Stimulated activated naive CD8-positive, alpha-beta T cell treated with anti-CD3 and anti-CD28 coated beads, Interleukin-15, Interleukin-2, amounts not matched to agents 100 ng/mL and 50 ng/mL, for 24 hours (primary cell): ENCODE data around the gene EFHC1.
"Not testable (repeated sequence)": the region's sequence is repeated elsewhere in the genome, so short reads cannot be mapped to it uniquely, and the experiment has no call there.

Source experiments
- H3K27ac Mint-ChIP-seq: one replicate; pipeline ENCODE4 v1.8.0; 2021; ENCODE audit warnings: mild to moderate bottlenecking, mixed read lengths
- H3K27me3 Mint-ChIP-seq: one replicate; pipeline ENCODE4 v1.8.0; 2021; ENCODE audit warnings: mixed read lengths
- H3K36me3 Mint-ChIP-seq: one replicate; pipeline ENCODE4 v1.8.0; 2021; ENCODE audit warnings: low read depth, mixed read lengths
- H3K4me1 Mint-ChIP-seq: one replicate; pipeline ENCODE4 v1.8.0; 2021; ENCODE audit warnings: low read depth, mixed read lengths
- H3K4me3 Mint-ChIP-seq: one replicate; pipeline ENCODE4 v1.8.0; 2021; ENCODE audit warnings: mild to moderate bottlenecking, mixed read lengths
- H3K9me3 Mint-ChIP-seq: one replicate; pipeline ENCODE4 v1.8.0; 2021; ENCODE audit warnings: mixed read lengths

The EFHC1 gene

DNA sequence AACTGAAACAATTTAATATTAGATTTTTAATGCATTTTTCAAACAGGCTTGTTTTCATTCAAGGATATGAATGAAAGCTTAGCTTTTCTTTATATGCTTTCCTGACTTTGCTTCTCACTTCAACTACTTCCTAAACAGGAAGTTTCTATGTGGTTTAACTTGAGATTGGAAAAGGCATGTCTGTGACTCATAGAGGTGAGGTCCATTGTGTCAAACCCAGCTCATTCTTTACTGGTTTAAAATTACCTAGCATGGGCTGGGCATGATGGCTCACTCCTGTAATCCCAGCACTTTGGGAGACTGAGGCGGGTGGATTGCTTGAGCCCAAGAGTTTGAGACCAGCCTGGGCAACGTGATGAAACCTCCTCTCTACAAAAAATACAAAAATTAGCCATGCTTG is 34.4 kb downstream of the EFHC1 start:
- H3K27me3 Mint-ChIP-seq: no peaks in the 10 kb centered on the region
- no peak overlapping the region for H3K27ac Mint-ChIP-seq
- peaks cover 21% of the 10 kb centered on the region for H3K36me3 Mint-ChIP-seq
- H3K4me3 Mint-ChIP-seq: no peak overlapping the region
- H3K9me3 Mint-ChIP-seq: peaks cover 21% of the 10 kb centered on the region
- H3K4me1 Mint-ChIP-seq: no peaks in the 10 kb centered on the region

DNA sequence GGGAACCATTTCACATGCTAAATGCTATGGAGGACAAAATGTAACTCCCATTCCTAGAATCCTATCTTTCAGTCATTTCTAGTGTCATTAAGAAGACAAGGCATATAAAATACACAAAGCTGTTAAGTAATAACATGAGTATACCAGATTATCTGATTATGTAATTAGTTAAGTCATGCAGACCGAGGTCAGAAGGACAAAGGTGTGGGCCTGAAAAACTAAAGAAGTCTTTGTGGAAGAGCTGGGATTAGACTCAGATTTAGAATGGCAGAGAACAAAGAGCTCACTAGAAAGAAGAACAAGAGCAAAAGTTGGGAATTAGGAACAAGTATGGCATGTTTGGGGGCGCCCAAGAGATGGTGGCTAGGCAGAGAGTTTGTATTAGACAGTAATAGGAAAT is 37.0 kb downstream of the EFHC1 start:
- H3K9me3 Mint-ChIP-seq: peaks cover 4% of the 10 kb centered on the region
- no peaks in the 10 kb centered on the region for H3K4me1 Mint-ChIP-seq
- no peak overlapping the region for H3K4me3 Mint-ChIP-seq
- H3K27ac Mint-ChIP-seq: no peak overlapping the region
- no peaks in the 10 kb centered on the region for H3K27me3 Mint-ChIP-seq
- H3K36me3 Mint-ChIP-seq: peaks cover 3% of the 10 kb centered on the region

DNA sequence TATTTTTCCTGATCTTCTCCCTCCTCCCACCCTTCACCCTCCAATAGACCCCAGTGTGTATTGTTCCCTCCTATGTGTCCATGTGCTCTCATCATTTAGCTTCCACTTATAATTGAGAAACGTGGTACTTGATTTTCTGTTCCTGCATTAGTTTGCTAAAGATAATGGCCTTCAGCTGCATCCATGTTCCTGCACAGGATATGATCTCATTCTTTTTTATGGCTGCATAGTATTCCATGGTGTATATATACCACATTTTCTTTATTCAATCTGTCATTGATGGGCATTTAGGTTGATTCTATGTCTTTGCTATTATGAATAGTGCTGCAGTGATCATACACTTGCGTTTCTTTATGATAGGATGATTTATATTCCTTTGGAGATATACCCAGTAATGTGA is 41.1 kb downstream of the EFHC1 start:
- not testable (repeated sequence) for H3K36me3 Mint-ChIP-seq, H3K9me3 Mint-ChIP-seq, H3K27ac Mint-ChIP-seq, H3K4me1 Mint-ChIP-seq, H3K27me3 Mint-ChIP-seq, H3K4me3 Mint-ChIP-seq

DNA sequence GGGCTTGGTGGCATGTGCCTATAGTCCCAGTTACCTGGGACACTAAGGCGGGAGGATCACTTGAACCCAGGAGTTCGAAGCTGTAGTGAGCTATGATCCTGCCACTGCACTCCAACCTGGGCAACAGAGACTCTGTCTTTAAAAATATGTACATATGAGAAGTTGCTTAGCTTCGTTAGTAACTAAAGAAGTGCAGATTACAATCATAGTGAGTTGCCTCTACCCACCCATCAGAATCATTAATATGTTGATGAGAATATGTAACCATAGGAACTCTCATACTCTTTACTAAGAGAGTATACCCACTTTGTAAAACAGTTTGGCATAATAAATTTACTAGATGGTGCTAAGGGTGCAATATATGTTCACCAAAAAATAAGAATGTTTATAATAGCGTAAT is 54.0 kb downstream of the EFHC1 start:
- Mint-ChIP-seq H3K36me3 (no peaks in the 10 kb centered on the region), H3K9me3 (no peaks in the 10 kb centered on the region), H3K27ac (no peak overlapping the region), H3K27me3 (no peaks in the 10 kb centered on the region), H3K4me3 (no peak overlapping the region), H3K4me1 (no peaks in the 10 kb centered on the region)

DNA sequence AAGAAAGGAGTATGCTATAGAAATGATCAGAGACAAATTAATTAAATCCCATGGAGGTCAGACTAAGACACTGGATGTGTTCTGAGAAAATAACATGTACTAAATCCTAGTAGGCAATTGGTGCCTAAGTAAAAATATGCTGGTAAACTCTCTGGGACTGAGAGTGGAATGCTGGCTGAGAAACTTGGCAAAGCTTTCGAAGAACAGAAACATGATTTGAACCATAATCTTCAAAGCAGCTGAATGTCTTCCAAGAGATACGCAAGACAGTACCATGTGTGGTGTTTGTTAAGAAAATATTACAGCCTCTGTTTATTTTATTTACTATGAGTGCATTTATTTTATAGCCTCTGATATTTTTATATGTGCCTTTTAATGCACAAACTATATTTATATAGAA is 55.2 kb downstream of the EFHC1 start:
- H3K36me3 Mint-ChIP-seq: no peaks in the 10 kb centered on the region
- no peak overlapping the region for H3K4me3 Mint-ChIP-seq
- no peaks in the 10 kb centered on the region for H3K9me3 Mint-ChIP-seq
- H3K4me1 Mint-ChIP-seq: no peaks in the 10 kb centered on the region
- H3K27me3 Mint-ChIP-seq: no peaks in the 10 kb centered on the region
- no peak overlapping the region for H3K27ac Mint-ChIP-seq

DNA sequence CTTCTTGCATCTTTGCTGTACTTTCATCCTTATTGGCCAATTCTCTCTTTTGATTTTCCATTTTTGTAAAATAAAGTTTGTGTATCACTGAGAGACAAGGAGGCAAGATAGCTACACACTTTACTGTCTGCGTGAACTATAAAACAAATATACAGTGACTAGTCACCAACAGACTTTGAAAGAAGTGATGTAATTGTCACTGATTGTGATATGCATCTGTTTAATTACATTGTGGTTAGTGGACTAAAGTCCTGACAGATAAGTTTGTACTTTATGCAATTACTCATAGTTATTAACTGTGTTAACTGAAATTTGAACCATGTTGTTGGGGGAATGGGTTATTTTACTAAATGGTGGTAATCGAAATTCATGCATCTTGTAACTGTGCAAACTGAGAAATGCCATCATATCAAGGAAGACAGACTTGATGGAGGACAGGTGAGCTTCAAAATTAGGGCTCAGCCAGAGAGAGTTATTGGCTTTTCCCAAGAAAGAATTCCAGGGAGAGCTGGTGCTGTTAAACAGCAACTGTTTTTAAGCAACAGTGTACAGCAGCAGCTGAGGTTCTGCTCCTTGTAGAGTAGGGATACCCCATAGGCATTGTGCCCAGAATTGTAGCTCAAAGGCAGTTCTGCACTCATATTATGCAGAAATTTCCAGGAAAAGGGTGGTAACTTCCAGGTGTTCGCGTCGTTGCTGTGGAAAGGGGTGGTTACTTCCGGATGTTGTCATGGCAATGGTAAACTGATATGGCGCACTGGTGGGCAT is 62.9 kb downstream of the EFHC1 start:
- Mint-ChIP-seq H3K36me3 (no peaks in the 10 kb centered on the region), H3K27me3 (no peaks in the 10 kb centered on the region), H3K27ac (no peak overlapping the region), H3K4me3 (no peak overlapping the region), H3K4me1 (no peaks in the 10 kb centered on the region), H3K9me3 (no peaks in the 10 kb centered on the region)

DNA sequence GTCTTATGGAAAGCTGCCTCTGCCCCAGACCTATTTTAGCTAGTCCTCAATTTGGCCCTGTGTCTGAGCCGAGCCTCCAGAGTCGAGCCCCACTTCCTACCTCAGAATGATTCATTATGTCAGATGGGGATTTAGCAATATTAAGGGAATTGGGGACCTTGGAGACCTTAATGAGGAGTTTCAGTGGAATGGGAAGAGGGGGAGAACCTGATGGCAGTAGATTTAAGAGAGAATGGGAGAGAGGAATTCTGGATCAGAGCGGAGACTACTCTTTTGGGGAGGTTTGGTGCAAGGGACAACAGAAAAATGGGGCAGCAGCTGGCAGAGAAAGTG is 63.5 kb downstream of the EFHC1 start:
- Mint-ChIP-seq H3K27ac (no peak overlapping the region), H3K36me3 (no peaks in the 10 kb centered on the region), H3K9me3 (no peaks in the 10 kb centered on the region), H3K27me3 (no peaks in the 10 kb centered on the region), H3K4me1 (no peaks in the 10 kb centered on the region), H3K4me3 (no peak overlapping the region)

DNA sequence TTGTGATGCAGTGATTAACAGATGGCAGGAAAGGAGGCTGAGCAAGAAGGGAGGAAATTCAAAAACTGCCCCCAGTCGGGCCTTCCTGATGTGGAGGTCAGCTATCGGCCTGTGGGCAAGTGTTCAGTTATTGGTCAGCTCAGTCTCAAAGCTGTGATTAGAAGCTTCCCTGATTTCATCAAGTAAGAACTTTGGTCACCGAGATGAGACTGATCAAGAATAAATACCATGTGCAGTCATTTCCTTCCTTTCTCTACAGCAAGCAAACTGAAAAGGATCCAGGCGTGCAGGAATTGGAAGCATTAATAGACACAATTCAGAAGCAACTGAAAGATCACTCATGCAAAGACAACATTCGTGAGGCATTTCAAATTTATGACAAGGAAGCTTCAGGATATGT is 69.7 kb downstream of the EFHC1 start:
- Mint-ChIP-seq H3K4me1 (no peaks in the 10 kb centered on the region), H3K4me3 (no peak overlapping the region), H3K36me3 (no peaks in the 10 kb centered on the region), H3K27me3 (no peaks in the 10 kb centered on the region), H3K9me3 (no peaks in the 10 kb centered on the region), H3K27ac (no peak overlapping the region)

DNA sequence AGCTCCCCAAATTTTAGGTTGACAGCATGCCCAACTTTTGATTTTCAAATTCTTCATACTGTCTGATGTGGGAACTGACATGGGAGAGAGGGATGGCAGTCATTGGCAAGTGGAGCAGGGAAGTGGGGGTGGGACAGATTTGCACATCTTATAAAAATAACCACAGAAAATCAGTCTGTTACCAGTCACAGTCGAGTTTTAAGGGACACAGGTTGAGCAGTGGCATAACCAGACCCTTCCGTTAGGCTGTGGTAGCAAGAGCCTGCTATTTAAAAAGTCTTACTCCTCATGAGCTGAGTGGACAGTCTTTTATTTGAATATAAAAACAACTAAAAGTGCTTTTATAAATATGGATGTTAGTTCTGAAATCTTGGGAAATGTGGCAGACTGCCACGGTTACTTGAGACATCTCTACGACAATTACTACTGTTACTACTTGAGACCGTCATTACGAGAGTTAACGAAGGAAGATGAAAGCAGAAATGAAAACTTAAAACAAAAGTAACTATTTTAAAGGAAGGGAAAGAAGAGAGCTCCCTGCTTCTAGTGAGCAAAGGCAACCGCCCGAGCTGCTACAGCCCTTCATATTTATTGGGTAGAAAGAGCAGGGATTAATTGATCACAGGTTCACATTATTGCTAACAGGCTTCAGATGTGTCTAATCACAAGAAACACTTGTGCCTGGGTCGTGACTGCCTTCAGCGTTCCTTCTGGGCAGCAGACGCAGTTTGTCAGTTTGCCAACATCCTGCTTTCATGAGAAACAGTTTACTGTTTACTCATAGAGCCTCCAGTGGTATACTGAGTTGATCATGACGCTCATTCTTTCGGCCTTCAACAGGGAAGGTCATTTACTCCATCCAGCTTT is 71.3 kb downstream of the EFHC1 start:
- H3K9me3 Mint-ChIP-seq: peaks cover 3% of the 10 kb centered on the region
- H3K36me3 Mint-ChIP-seq: no peaks in the 10 kb centered on the region
- H3K27ac Mint-ChIP-seq: no peak overlapping the region
- no peaks in the 10 kb centered on the region for H3K4me1 Mint-ChIP-seq
- H3K27me3 Mint-ChIP-seq: no peaks in the 10 kb centered on the region
- no peak overlapping the region for H3K4me3 Mint-ChIP-seq

DNA sequence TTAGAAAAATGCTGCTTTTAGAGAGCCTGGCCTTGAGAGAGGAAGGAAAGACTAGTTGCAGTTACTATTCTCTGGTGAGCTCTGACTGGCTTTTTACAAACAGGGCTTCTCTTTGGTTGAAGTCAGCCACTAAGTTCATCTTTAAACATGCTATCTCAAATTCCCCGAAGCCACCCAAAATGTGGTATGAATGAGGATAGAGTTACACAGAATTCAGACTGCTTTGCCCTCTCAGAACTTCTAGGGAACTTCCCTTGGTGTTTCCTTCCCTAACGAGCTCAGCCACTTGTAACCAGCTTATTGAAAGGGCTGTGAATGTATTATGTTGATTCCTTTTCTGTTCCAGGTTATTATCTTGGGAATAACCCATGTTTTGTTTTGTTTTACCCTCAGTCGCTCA is 73.5 kb downstream of the EFHC1 start:
- Mint-ChIP-seq H3K4me3 (no peak overlapping the region), H3K36me3 (no peaks in the 10 kb centered on the region), H3K27me3 (no peaks in the 10 kb centered on the region), H3K4me1 (no peaks in the 10 kb centered on the region), H3K9me3 (peaks cover 3% of the 10 kb centered on the region), H3K27ac (no peak overlapping the region)

DNA sequence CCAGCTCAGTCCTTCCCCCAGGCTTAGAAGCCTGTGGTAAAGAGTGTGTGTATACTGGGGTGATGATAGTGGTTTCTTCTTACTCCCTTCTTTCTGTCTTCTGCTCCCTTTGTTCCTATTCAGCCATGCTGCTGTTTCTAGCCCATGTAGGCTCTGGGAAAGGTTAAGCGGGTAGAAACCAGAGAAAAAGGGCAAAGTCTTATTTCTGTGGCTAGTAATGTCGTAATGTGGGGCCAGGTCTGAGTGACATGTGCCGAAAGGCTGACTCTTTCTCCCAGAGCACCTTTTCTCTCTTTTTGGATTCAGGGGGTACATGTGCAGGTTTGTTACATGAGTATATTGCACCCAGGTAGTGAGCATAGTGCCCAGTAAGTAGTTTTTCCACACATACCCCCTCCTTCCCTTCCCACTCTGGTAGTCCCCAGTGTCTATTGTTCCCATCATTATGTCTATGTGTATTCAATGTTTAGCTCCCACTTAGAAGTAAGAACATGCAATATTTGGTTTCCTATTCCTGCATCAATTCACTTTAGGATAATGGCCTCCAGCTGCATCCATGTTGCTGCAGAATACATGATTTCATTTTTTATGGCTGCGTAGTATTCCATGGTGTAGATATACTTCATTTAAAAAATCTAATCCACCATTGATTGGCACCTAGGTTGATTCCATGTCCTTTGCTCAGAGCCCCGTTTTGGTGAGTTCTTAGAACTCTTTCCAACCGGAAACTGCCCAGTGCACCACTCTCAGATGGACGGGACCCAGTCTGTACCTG is 74.3 kb downstream of the EFHC1 start:
- H3K4me3 Mint-ChIP-seq: no peak overlapping the region

DNA sequence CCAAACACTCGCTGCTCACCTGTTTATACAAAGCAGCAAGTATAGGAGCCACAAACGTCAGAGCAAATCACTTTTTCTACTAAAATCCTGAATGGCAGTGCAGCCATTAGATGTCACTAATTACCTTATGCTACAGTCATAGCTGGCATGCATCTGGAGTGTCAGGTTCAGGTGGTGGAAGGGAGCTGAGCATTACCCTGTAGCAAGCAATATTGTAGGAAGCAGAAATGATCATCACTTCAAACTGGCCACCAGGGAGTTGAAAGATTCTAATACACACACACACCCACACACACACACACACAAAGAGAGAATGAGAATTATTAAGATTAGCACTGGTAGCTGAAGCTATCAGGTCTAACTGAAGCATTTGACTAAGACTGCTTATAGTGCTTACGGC is 75.8 kb downstream of the EFHC1 start:
- Mint-ChIP-seq H3K4me1 (no peaks in the 10 kb centered on the region), H3K27me3 (no peaks in the 10 kb centered on the region), H3K36me3 (no peaks in the 10 kb centered on the region), H3K4me3 (no peak overlapping the region), H3K27ac (no peak overlapping the region), H3K9me3 (peaks cover 3% of the 10 kb centered on the region)

More for the DNA sequence above, 74.3 kb downstream of the EFHC1 start:
- H3K9me3 Mint-ChIP-seq: peaks cover 3% of the 10 kb centered on the region
- no peak overlapping the region for H3K27ac Mint-ChIP-seq
- H3K4me1 Mint-ChIP-seq: no peaks in the 10 kb centered on the region
- H3K27me3 Mint-ChIP-seq: no peaks in the 10 kb centered on the region
- H3K36me3 Mint-ChIP-seq: no peaks in the 10 kb centered on the region

DNA sequence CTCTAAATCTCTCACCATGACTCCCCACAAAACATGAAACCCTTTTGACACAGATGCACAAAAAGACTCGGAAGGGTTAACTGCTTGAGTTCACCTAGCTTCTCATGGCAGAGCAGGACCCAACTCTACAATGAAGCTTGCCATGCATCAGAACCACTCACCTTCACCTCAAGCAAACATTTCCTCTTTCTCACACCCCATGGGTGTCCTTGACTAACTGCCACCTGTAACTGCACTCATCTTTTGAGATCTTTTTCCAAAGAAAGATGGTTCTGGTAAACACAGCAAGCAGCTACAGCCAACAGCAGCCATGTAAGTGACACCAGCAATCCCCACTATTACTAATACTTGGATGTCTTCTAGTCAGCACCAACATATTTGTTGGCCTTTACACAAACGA is 76.5 kb downstream of the EFHC1 start:
- Mint-ChIP-seq H3K4me3 (no peak overlapping the region), H3K27me3 (no peaks in the 10 kb centered on the region), H3K36me3 (no peaks in the 10 kb centered on the region), H3K9me3 (peaks cover 3% of the 10 kb centered on the region), H3K4me1 (no peaks in the 10 kb centered on the region), H3K27ac (no peak overlapping the region)

DNA sequence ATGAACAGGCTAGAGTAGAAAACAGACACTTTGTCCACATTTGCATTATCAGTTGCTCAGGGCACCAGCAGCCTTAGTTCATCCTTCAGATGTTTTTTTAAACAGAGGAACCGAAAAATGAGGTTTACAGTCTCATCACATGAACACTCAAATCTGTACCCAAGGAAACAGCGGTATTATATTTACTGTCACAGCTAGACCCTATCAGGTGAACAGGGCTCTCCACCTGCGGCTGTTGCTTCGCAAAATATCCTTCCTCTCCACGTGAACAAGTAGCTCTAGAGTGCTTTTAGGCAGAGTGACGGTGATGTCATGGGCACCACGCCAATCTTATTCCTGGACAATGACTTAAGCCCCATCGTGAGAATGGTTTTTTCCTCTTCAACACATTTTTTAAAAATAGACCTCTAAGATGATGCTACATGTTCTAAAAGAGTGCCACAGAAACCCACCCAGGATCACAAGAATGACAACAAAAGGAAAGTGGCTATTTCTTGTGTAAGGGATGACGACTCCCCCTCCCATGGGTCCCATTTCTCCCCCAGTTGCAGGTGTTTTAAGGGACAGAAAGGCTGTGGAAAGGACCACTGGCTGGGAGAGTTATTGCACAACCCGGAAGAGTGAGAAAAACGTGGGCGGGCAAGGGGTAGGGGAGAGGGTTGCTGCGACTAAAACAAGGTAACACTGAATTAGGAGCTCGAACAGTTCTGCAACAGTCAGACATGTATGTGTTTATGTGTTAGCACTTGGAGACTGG is 77.7 kb downstream of the EFHC1 start:
- H3K27me3 Mint-ChIP-seq: no peaks in the 10 kb centered on the region
- H3K27ac Mint-ChIP-seq: no peak overlapping the region
- peaks cover 4% of the 10 kb centered on the region for H3K36me3 Mint-ChIP-seq
- H3K4me3 Mint-ChIP-seq: no peak overlapping the region
- H3K9me3 Mint-ChIP-seq: peaks cover 3% of the 10 kb centered on the region
- H3K4me1 Mint-ChIP-seq: no peaks in the 10 kb centered on the region
